LNCAP (cell line): Measurements from ENCODE around the gene C12orf42.

Experiments used
- TF ChIP-seq, protein P1 (sequence below): fragments of 450-650 bp; IDR thresholded peaks from 2 replicates; pipeline ENCODE4 v1.5.1; 2017; ENCODE audit warnings: mild to moderate bottlenecking

C12orf42 gene

DNA sequence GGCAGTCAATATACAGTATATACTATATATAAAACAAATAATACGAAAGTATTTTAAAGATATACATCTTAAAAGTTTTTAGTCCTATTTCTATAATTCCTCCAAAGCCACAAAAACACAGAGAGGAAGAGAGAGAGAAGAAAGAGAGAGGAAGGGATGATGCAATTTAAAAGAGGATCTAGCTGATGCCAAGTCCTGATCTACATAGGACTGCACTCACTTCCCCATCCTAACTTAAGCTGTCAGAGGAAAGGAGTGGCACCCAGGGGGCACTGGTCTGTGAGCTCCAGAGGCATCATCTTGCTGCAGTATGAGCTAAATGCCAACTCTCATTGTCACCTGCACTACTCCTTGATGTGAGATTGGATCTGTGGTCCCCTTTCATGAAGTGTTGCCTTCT, 95.8 kb downstream of the C12orf42 start:
- TF ChIP-seq, protein P1, sequence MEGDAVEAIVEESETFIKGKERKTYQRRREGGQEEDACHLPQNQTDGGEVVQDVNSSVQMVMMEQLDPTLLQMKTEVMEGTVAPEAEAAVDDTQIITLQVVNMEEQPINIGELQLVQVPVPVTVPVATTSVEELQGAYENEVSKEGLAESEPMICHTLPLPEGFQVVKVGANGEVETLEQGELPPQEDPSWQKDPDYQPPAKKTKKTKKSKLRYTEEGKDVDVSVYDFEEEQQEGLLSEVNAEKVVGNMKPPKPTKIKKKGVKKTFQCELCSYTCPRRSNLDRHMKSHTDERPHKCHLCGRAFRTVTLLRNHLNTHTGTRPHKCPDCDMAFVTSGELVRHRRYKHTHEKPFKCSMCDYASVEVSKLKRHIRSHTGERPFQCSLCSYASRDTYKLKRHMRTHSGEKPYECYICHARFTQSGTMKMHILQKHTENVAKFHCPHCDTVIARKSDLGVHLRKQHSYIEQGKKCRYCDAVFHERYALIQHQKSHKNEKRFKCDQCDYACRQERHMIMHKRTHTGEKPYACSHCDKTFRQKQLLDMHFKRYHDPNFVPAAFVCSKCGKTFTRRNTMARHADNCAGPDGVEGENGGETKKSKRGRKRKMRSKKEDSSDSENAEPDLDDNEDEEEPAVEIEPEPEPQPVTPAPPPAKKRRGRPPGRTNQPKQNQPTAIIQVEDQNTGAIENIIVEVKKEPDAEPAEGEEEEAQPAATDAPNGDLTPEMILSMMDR: no peak

DNA sequence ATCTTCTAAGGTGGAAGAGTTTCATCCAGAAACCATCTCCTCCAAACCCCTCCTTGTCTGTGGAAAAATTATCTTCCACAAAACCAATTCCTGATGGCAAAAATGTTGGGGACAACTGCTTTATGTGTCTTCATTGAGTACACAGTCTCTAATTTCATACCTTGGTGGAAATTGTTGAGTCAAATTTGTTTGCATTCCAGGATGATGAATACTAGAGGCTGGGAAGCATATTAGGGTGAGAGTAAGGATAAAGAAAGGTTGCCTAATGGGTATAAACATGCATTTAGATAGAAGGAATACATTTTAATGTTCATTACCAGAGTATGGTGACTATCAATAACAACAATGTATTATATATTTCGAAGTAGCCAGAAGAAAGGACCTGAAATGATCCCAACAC, 98.2 kb downstream of the C12orf42 start:
- TF ChIP-seq, protein P1: no peak

DNA sequence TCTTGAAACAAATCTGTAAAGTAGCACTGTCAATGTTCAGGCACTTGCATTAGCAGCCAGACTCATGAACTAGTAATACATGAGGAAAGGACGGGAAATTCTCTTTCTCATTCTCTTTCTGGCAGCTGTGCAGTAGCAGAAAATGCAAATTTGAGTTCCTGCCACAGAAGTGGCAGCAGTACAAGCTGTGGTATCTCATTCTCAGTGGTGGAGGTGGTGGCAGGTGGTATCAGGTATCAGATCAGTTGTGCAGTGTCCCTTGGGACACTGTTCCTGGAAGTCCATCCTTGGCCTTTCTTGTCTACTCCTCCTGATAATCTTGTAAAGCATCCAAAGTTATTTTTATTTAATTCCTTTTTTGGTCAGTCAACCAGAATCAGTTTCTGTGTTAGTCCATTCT, 103.0 kb downstream of the C12orf42 start:
- TF ChIP-seq, protein P1: no peak

DNA sequence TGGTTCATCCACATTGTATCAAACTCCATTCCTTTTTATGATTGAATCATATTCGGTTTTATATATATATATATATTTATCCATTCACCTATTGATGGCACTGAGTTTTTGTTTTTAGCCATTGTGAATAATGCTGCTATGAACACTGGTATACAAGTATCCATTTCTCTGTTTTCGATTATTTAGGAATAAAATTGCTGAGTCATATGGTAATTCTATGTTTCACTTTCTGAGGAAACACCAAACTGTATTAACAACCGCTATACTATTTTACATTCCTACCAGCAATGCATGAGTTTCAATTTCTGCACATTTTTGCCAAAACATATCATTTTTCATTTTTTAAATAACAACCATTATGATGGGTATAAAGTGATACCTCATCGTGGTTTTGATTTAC, 104.7 kb downstream of the C12orf42 start:
- TF ChIP-seq, protein P1: no peak

DNA sequence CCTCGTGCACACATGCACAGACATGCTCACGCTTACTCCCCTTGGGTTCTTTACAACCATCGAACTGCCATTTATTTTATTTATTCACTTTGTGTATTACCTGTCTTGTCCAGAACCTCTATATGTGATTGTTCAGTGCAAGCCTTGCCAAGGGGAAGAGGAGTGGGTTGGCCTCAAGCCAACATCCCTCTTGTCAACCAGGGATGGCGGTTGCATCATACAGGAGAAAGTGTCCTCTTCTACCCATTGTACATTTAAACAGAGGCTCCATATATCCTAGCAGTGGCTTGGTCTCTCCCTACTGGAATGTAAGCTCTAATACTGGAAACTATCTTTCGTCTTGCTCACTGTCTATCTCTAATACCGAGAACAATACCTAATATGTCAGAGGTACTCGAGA, 108.4 kb downstream of the C12orf42 start:
- TF ChIP-seq, protein P1: no peak

DNA sequence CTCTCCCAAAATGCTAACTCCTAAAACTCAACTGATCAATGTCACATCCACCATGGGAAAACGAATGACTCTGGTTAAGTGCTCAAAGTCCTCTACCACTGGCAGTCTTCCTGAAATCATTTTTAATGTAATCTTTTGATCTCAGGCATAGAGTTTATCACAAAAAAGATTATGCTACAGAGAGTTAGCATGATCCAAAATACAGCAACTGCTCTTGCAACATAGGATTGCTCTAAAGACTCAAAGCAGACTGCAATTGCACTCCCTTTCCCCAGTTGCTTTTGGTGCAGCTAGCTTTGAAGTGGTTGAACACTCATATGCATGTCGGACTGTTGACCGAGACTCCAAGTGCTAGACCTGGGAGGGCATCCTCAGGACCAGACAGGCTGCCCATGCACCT, 109.3 kb downstream of the C12orf42 start:
- TF ChIP-seq, protein P1: no peak

DNA sequence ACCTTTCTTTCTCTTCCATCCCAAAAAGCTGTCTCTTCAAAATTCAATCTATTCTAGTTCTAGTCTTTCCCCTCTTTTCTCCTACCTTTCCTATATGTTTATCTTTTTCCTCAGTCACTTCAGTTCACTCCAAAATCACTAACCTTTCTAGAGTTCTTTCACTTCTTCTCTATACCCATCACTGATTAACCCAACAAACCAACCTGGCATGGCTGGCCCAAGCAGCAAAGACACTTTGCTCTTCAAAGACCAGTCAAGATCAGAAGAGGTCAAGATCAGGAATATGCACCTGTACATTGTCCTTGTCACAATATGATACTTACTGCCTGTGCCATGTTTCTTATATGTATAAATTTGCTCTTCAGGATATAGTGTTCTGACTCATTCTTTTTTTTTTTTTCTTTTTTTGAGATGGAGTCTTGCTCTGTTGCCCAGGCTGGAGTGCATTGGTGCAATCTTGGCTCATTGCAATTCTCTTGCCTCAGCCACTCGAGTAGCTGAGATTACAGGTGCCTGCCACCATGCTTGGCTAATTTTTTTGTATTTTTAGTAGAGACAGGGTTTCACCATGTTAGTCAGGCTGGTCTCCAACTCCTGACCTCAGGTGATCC, 112.9 kb downstream of the C12orf42 start:
- TF ChIP-seq, protein P1: no peak

DNA sequence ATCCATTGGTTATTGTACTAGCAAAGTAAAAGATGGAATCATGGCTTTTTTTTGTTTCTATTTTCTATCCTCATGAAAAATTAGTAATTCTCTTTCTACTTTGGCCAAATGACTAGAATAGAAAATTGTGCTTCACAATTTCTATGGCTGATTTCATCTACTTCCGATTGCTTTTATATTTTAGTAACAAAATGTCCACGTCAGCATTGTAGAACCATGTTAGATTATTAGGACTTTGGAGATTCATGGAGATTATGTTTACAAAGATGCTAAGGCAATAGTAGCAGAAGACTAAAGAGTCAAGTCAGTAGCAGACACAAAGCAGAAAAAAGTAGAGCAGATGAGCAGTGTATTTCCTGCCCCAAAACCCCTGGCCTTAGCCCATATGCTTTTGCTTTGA, 113.6 kb downstream of the C12orf42 start:
- TF ChIP-seq, protein P1: no peak
